ENCODE measurements around the gene TRIM8.

DNA sequence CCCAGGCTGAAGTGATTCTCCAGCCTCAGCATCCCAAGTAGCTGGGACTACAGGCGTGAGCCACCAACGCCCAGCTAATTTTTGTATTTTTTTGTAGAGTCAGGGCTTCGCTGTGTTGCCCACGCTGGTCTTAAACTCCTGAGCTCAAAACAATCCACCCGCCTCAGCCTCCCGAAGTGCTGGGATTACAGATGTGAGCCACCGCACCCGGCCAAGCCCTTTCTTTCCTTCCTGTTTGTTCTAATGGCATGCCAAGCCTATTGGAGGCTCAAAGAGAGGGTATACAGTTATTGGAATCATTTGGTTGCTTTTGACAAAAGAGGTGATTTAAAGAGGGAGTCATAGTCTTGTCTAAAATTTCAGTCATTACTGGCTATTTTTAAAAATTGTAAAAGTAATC lies 46.0 kb upstream of the TRIM8 start:
- TF ChIP-seq EZH2 (IDR thresholded peaks at IDR 0.05; ENCODE audit: insufficient read depth, poor library complexity, severe bottlenecking) (no peak), EZH2phosphoT487 (IDR thresholded peaks at IDR 0.05; ENCODE audit: insufficient read depth, low read depth) (no peak)

Measured in GM23248 (cell line).